ENCODE results near the gene TMEM247.
A peak's percentile ranks its signal among the peaks of the same experiment; 100 is the strongest.

TMEM247 gene

GRCh38 chr2:46494596-46494995, 15.2 kb downstream of the TMEM247 start:
- H3K27ac ChIP-seq: no peak overlapping the region
- no peak for TF ChIP-seq CTCF (IDR thresholded peaks at IDR 0.05)
- H3K4me3 ChIP-seq: no peak overlapping the region
- DNase-seq (ENCODE audit: low spot score): no peak

- Histone ChIP-seq H3K4me3 (no peak overlapping the region), H3K27ac (no peak overlapping the region)
- DNase-seq (ENCODE audit: low spot score): no peak
- TF ChIP-seq CTCF (IDR thresholded peaks at IDR 0.05): no peak
Observed at GRCh38 chr2:46495231-46496030, 16.1 kb downstream of the TMEM247 start.

GRCh38 chr2:46497766-46498165, 18.4 kb downstream of the TMEM247 start:
- no peak overlapping the region for H3K27ac ChIP-seq
- DNase-seq (ENCODE audit: low spot score): no peak

GRCh38 chr2:46498681-46499080, 19.3 kb downstream of the TMEM247 start:
- DNase-seq (ENCODE audit: low spot score): no peak
- no peak for TF ChIP-seq CTCF (IDR thresholded peaks at IDR 0.05)
- Histone ChIP-seq H3K4me3 (no peak overlapping the region), H3K27ac (no peak overlapping the region)

More at GRCh38 chr2:46497766-46498165, 18.4 kb downstream of the TMEM247 start:
- no peak for TF ChIP-seq CTCF (IDR thresholded peaks at IDR 0.05)
- no peak overlapping the region for H3K4me3 ChIP-seq

GRCh38 chr2:46499392-46499785, 20.0 kb downstream of the TMEM247 start:
- TF ChIP-seq CTCF (IDR thresholded peaks at IDR 0.05): no peak
- no peak for DNase-seq (ENCODE audit: low spot score)
- Histone ChIP-seq H3K27ac (peak overlapping the region; percentile 78 to 79), H3K4me3 (peak overlapping the region; percentile 75)

GRCh38 chr2:46500801-46501200, 21.4 kb downstream of the TMEM247 start:
- TF ChIP-seq CTCF (IDR thresholded peaks at IDR 0.05): no peak
- no peak overlapping the region for H3K27ac ChIP-seq
- no peak overlapping the region for H3K4me3 ChIP-seq
- no peak for DNase-seq (ENCODE audit: low spot score)

- H3K4me3 ChIP-seq: no peak overlapping the region
- H3K27ac ChIP-seq: no peak overlapping the region
- TF ChIP-seq CTCF (IDR thresholded peaks at IDR 0.05): no peak
- no peak for DNase-seq (ENCODE audit: low spot score)
Observed at GRCh38 chr2:46502291-46502885, 23.0 kb downstream of the TMEM247 start.
